Islet of Langerhans (tissue), 1 donor: ENCODE results near the gene C2orf92.

Experiments
- FAIRE-seq: peaks from one replicate; lab custom pipeline; 2011; peaks lifted over from hg19 to GRCh38; lab: Jason Lieb, UNC

Gene C2orf92

GRCh38 chr2:97745474-97746174, 76.1 kb downstream of the C2orf92 start:
- no peak for FAIRE-seq

GRCh38 chr2:97747285-97747684, 77.8 kb downstream of the C2orf92 start:
- FAIRE-seq = no peak

- no peak for FAIRE-seq
These were observed 78.2 kb downstream of the C2orf92 start for GRCh38 chr2:97747716-97748115.

GRCh38 chr2:97749581-97749980, 80.1 kb downstream of the C2orf92 start:
- no peak for FAIRE-seq

GRCh38 chr2:97750017-97750416, 80.5 kb downstream of the C2orf92 start:
- FAIRE-seq = no peak

GRCh38 chr2:97751752-97752151, 82.2 kb downstream of the C2orf92 start:
- no peak for FAIRE-seq
